Stimulated activated CD8-positive, alpha-beta memory T cell treated with anti-CD3 and anti-CD28 coated beads, Interleukin-4, amount 100 ng/mL, for 1 hour (primary cell): ENCODE results near the gene SLC6A14.

Source experiments
- DNase-seq, 2 donors: peaks; one replicate each; pipeline ENCODE4 v3.0.0-alpha.2; 2020; ENCODE audit warnings: low read depth in 2 of 2, low spot score in 1 of 2

SLC6A14 gene, protein sequence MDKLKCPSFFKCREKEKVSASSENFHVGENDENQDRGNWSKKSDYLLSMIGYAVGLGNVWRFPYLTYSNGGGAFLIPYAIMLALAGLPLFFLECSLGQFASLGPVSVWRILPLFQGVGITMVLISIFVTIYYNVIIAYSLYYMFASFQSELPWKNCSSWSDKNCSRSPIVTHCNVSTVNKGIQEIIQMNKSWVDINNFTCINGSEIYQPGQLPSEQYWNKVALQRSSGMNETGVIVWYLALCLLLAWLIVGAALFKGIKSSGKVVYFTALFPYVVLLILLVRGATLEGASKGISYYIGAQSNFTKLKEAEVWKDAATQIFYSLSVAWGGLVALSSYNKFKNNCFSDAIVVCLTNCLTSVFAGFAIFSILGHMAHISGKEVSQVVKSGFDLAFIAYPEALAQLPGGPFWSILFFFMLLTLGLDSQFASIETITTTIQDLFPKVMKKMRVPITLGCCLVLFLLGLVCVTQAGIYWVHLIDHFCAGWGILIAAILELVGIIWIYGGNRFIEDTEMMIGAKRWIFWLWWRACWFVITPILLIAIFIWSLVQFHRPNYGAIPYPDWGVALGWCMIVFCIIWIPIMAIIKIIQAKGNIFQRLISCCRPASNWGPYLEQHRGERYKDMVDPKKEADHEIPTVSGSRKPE

DNA sequence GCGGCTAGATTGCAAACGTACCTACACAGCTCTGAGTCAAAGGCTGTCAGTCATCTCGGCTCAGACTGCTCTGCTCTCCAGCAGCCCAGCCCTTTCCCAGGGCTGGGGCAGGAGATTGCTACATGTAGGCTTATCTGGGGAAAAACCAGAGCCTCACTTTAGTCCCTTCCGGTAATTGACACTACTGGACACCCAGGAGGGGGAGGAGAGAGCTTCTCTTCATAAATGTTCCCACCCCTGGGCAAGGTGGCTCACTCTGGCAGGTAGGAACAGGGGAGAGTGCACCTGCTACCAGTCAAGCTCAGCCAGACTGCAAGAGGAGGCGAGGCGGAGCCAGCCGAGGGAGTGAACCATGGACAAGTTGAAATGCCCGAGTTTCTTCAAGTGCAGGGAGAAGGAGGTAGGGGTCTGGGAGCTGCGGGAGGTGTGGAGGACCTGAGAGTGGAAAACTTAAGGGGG, at the start of gene SLC6A14:
SLC6A14 (plus strand) TSS at position 249 of the 459 bp plus-strand sequence; CDS start at position 353, 104 bp downstream.
- no peak for DNase-seq

DNA sequence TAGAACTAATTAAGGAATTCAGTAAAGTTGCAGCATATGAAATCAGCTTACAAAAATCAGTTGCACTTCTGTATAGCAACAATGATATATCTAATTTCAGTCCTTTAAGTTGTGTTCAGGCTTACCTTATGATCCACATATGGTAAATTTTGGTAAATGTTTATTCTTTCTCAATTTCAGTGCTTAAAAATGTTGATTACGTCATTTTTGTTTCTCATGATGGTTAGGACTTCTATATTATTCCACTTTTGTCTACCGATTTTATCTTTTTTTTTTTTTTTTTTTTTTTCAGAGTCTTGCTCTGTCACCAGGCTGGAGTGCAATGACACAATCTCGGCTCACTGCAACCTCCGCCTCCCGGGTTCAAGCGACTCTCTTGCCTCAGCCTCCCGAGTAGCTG, 40.7 kb upstream of the SLC6A14 start:
- no peak for DNase-seq

DNA sequence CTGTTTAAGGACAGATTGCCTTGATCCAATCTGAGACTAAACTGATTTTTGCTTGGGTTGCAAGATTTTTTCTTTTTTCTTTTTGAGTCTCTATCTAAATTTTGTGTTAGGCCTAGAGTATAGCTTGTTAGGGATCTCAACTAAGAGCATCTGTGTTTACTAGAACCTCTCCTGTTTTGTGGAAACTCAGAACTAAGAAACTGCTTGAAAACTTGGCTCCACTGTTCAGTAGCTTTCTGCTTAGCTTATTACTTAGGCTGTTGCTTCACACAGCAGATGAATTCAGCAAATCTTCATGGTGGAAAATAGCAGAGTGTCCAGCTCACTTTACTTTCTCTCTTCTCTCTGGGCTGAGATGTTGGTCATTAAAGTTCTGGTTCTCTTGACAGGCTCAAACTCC, 36.7 kb upstream of the SLC6A14 start:
- no peak for DNase-seq

- DNase-seq = no peak
Measured at GRCh38 chrX:116409219-116409618, 27.2 kb upstream of the SLC6A14 start.

- no peak for DNase-seq
Measured at GRCh38 chrX:116413273-116413672, 23.1 kb upstream of the SLC6A14 start.

DNA sequence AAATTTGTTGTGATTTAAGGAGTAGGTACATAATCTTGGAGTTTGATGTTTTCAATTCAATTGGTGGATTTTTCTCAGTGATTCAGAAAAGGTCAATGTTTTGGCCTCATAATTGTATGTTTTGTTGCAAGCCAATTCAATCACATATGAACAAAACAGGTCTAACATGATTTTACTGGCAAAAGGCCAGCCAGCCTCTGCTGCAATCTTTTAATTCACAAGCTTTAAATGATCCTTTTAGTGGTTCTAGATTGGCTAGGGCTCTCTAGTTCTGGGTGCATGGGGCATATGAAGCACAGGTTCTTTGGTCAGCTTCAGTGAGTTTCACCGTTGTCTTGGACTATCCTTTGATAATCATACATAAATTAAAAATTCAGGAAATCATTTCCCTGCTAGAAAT, 19.2 kb upstream of the SLC6A14 start:
- DNase-seq = no peak

- DNase-seq = no peak
Measured at GRCh38 chrX:116417968-116418367, 18.4 kb upstream of the SLC6A14 start.

GRCh38 chrX:116427978-116428377, 8.4 kb upstream of the SLC6A14 start:
- DNase-seq = no peak

DNA sequence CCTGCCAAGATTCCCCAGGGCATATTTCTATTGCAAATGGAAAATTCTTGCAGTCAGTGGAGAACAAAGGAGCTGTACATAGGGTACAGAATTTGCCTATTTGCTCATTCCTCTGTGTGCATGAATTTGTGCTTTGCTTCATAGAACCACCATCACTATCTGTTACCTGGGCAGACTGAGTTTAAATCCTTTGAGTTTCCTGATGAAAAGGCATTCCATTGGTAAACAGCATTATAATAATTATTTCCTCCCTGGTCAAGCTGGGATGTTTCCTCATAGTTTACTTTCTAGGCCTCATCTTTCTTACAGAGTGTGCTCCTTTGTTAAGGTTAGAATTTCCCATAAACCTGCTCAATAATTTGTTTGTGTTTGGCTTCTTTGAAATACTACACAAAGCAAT, 809 bp upstream of the SLC6A14 start:
- DNase-seq = no peak

DNA sequence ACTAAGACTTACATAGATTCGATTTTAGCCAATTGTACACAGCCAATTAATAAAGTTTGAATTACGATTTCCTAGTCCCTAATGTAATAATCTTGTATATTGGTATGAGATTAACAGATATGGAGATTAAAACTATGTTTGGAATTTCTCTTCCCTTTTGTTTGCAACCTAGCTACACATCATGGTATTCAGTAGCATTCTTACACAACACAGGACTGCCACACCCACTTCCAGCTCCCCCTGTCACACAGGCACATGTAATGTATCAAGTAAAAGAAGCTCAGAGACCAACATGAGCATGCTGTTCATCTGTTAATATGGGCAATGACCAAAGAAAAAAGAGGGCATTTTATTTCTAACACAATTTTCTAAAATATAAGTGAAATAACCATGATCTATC, 12.8 kb downstream of the SLC6A14 start:
- DNase-seq = no peak

- DNase-seq = no peak
Measured at GRCh38 chrX:116462822-116463221, 26.4 kb downstream of the SLC6A14 start, which contains the start of gene CT83. CT83 (minus strand) TSS chrX:116462976; CDS start chrX:116462856, 120 bp downstream.

DNA sequence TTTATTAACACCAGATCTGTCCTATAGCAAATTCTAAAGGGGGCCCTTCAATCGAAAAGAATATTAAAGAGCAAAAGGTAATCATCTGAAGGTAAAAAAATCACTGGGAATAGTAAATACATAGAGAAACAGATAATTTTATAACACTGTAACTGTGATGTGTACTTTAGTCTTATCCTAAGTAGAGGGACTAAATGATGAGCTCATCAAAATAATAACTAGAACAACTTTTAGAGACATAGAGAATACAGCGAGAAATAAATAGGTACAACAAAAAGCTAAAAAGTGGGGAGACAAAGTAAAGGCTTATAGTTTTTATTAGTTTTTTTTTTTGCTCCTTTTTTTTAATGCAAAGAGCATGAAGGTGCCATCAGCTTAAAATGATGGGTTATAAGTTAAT, 43.7 kb downstream of the SLC6A14 start:
- DNase-seq = no peak

DNA sequence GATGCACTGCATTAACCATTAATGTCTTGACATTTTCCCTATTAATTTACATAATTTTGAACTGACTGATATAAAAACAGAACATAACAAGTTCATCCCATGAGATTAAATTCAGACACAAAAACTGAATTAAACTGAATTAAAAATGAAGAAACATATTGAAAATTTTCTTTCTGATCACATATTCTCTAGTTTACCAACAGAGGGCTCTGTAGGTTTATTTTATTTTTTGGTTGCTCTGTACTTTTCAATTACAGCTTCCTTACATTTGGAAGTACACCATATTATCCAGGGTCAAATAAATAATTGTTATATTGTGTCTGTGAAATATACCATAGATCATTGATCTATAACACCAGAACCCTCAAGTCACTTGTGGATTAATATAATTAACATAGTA, 53.7 kb downstream of the SLC6A14 start:
- DNase-seq = no peak

- no peak for DNase-seq
Measured at GRCh38 chrX:116493271-116493670, 56.9 kb downstream of the SLC6A14 start.

DNA sequence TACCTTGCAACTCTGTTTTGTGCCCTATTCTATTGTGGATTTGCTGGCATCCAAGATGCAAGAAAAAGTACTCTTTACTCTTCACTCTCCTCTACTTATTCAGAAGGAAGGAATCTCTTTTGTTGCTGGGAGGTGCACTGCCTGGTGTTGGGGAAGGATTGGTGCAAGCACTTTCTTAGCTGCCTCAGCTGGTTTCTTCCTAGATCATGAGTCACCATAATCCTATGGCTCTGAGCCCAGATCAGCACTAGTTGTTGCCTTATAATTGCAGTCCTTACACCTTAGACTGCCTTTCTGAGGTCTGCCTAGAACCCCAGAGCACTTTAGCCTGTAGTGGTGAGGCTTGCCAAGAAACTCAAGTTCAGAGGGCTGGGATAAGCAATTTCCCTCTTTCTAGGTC, 63.4 kb downstream of the SLC6A14 start:
- DNase-seq = no peak
